Measurements from ENCODE around the gene EIF3F.

DNA sequence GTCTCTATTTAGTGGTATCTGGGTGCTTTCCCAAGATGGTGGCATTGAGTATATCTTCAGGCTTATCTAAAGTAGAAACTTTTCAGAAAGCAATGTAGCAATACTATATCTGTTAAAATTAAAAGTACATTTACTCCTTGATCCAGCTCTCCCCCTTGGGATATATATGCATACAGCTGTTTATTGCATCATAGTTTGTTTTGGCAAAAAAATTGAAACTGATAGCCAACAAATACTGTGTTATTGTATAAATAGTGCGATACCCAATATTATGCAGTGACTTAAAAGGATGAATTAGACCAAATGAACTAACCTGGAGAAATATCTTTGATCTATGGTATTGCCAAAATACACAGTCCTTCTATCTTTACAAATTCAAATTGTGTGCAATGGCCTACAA lies 37.2 kb upstream of the EIF3F start:
- no peak for TF ChIP-seq CTCF (IDR thresholded peaks at IDR 0.05)
- no peak for TF ChIP-seq POLR2A (IDR thresholded peaks at IDR 0.05)
